H9 (cell line): ENCODE measurements around the gene MAPKAP1. TPM values are rescaled to one million over a fixed set of nuclear protein-coding genes. Genes with fewer than 3 reads are reported as not detected.

ENCODE experiments used
- DNase-seq: peaks from one replicate; pipeline ENCODE4 v3.0.0-alpha.2; 2017
- H2AFZ ChIP-seq: one replicate; pipeline ENCODE4 v1.6.1; 2013; ENCODE audit warnings: mild to moderate bottlenecking, low read length, control low read depth, moderate library complexity
- H2AK5ac ChIP-seq: 2 replicates; pipeline ENCODE4 v1.6.1; 2013; ENCODE audit warnings: low read length, control low read depth, mixed read lengths; ENCODE audit not compliant: insufficient read length
- H2BK120ac ChIP-seq: one replicate; pipeline ENCODE4 v1.6.1; 2013; ENCODE audit warnings: low read depth, mild to moderate bottlenecking, low read length, control low read depth, inconsistent platforms; ENCODE audit not compliant: poor library complexity, severe bottlenecking
- H2BK12ac ChIP-seq: 2 replicates; pipeline ENCODE4 v1.6.1; 2013; ENCODE audit warnings: low read length, control low read depth, mixed read lengths, low read depth; ENCODE audit not compliant: insufficient read length
- H2BK15ac ChIP-seq: 2 replicates; pipeline ENCODE4 v1.6.1; 2013; ENCODE audit warnings: low read depth, low read length, control low read depth
- H2BK20ac ChIP-seq: one replicate; pipeline ENCODE4 v1.6.1; 2013; ENCODE audit warnings: low read depth, mild to moderate bottlenecking, low read length, control low read depth, inconsistent platforms; ENCODE audit not compliant: poor library complexity, severe bottlenecking
- H2BK5ac ChIP-seq: 2 replicates; pipeline ENCODE4 v1.6.1; 2013; ENCODE audit warnings: low read length, control low read depth, mixed read lengths; ENCODE audit not compliant: insufficient read length
- H3K14ac ChIP-seq: 2 replicates; pipeline ENCODE4 v1.6.1; 2013; ENCODE audit warnings: low read length, control low read depth; ENCODE audit not compliant: insufficient read depth
- H3K18ac ChIP-seq: 2 replicates; pipeline ENCODE4 v1.6.1; 2013; ENCODE audit warnings: low read depth, mild to moderate bottlenecking, mixed read lengths, low read length, control low read depth; ENCODE audit not compliant: insufficient read length
- H3K23ac ChIP-seq: 2 replicates; pipeline ENCODE4 v1.6.1; 2013; ENCODE audit warnings: low read length, control low read depth, mixed read lengths, low read depth; ENCODE audit not compliant: insufficient read length
- H3K23me2 ChIP-seq: 2 replicates; pipeline ENCODE4 v1.6.1; 2013; ENCODE audit warnings: low read depth, mild to moderate bottlenecking, mixed read lengths, low read length, control low read depth; ENCODE audit not compliant: insufficient read length, poor library complexity, severe bottlenecking
- H3K27ac ChIP-seq: 2 replicates; pipeline ENCODE4 v1.5.1; 2013; ENCODE audit warnings: low read length, control low read depth, mixed read lengths, low read depth; ENCODE audit not compliant: insufficient read length
- H3K27me3 ChIP-seq: 2 replicates; pipeline ENCODE4 v1.6.1; 2013; ENCODE audit warnings: low read length, control low read depth, inconsistent platforms; ENCODE audit not compliant: insufficient read depth
- H3K4ac ChIP-seq: 2 replicates; pipeline ENCODE4 v1.6.1; 2013; ENCODE audit warnings: low read depth, mild to moderate bottlenecking, control low read depth, inconsistent platforms, low read length, moderate library complexity
- H3K4me1 ChIP-seq: 2 replicates; pipeline ENCODE4 v1.6.1; 2013; ENCODE audit warnings: low read length, control low read depth, inconsistent platforms; ENCODE audit not compliant: insufficient read depth
- H3K4me2 ChIP-seq: 2 replicates; pipeline ENCODE4 v1.6.1; 2013; ENCODE audit warnings: low read length, control low read depth, mixed read lengths; ENCODE audit not compliant: insufficient read length, insufficient read depth
- H3K56ac ChIP-seq: 2 replicates; pipeline ENCODE4 v1.6.1; 2013; ENCODE audit warnings: low read depth, mild to moderate bottlenecking, mixed read lengths, low read length, control low read depth; ENCODE audit not compliant: insufficient read length
- H3K79me1 ChIP-seq: 2 replicates; pipeline ENCODE4 v1.6.1; 2013; ENCODE audit warnings: low read depth, mild to moderate bottlenecking, moderate library complexity, low read length, control low read depth, inconsistent platforms; ENCODE audit not compliant: insufficient read depth, poor library complexity, severe bottlenecking
- H3K79me2 ChIP-seq: 2 replicates; pipeline ENCODE4 v1.6.1; 2013; ENCODE audit warnings: low read length, control low read depth, inconsistent platforms; ENCODE audit not compliant: insufficient read depth
- H3K9ac ChIP-seq: 2 replicates; pipeline ENCODE4 v1.6.1; 2013; ENCODE audit warnings: low read length, control low read depth, mixed read lengths; ENCODE audit not compliant: insufficient read length; ENCODE audit errors: extremely low read depth
- H3K9me3 ChIP-seq: one replicate; pipeline ENCODE4 v1.6.1; 2013; ENCODE audit warnings: low read depth, low read length, inconsistent platforms; ENCODE audit not compliant: control insufficient read depth
- H3T11ph ChIP-seq: one replicate; pipeline ENCODE4 v1.6.1; 2013; ENCODE audit warnings: mild to moderate bottlenecking, low read length, control low read depth, inconsistent platforms
- H4K20me1 ChIP-seq: one replicate; pipeline ENCODE4 v1.6.1; 2013; ENCODE audit not compliant: control insufficient read depth, insufficient read length, insufficient read depth
- H4K5ac ChIP-seq: 2 replicates; pipeline ENCODE4 v1.6.1; 2013; ENCODE audit warnings: low read depth, mild to moderate bottlenecking, mixed read lengths, low read length, control low read depth; ENCODE audit not compliant: insufficient read length
- H4K8ac ChIP-seq: replicated peaks from 2 replicates; pipeline ENCODE4 v1.6.1; 2013; ENCODE audit warnings: low read length, control low read depth, mixed read lengths, low read depth; ENCODE audit not compliant: insufficient read length
- H4K91ac ChIP-seq: 2 replicates; pipeline ENCODE4 v1.6.1; 2013; ENCODE audit warnings: low read depth, mild to moderate bottlenecking, moderate library complexity, mixed read lengths, low read length, control low read depth; ENCODE audit not compliant: insufficient read length
- H3K27ac Mint-ChIP-seq, 3 experiments: 2 replicates in 2 of 3; 3 replicates in 1 of 3; pipeline ENCODE4 v1.8.0; 2020 to 2021; ENCODE audit warnings: mixed read lengths in 3 of 3, mild to moderate bottlenecking in 1 of 3, moderate library complexity in 1 of 3
- H3K27me3 Mint-ChIP-seq: 2 replicates; pipeline ENCODE4 v1.8.0; 2021; ENCODE audit warnings: low read depth, mild to moderate bottlenecking, moderate library complexity, mixed read lengths
- H3K36me3 Mint-ChIP-seq, 3 experiments: 2 replicates in 2 of 3; 3 replicates in 1 of 3; pipeline ENCODE4 v1.8.0; 2020 to 2021; ENCODE audit warnings: low read depth in 3 of 3, mixed read lengths in 3 of 3; ENCODE audit not compliant: insufficient read depth in 1 of 3
- H3K4me1 Mint-ChIP-seq, 2 experiments: 2 replicates each; pipeline ENCODE4 v1.8.0; 2020; ENCODE audit warnings: mixed read lengths in 2 of 2
- H3K4me3 Mint-ChIP-seq, 2 experiments: 2 replicates in 1 of 2; 3 replicates in 1 of 2; pipeline ENCODE4 v1.8.0; 2020 to 2021; ENCODE audit warnings: mild to moderate bottlenecking in 2 of 2, mixed read lengths in 2 of 2, moderate library complexity in 1 of 2
- H3K9me3 Mint-ChIP-seq, 2 experiments: 2 replicates in 1 of 2; 3 replicates in 1 of 2; pipeline ENCODE4 v1.8.0; 2020; ENCODE audit warnings: mild to moderate bottlenecking in 2 of 2, mixed read lengths in 2 of 2, moderate library complexity in 1 of 2
- CTCF ChIP-seq: fragments of 200-600 bp; sonication (generic); conservative IDR thresholded peaks from 3 replicates; pipeline ENCODE4 v1.8.0; 2021; ENCODE audit warnings: antibody characterized with exemption, mild to moderate bottlenecking
- WGBS: extraction: QIAGEN DNeasy Blood & Tissue Kit; methylation state at CpG from one replicate; pipeline ENCODE4 v1.1.7; 2013; ENCODE audit warnings: missing lambda C conversion rate, low lambda C conversion rate, mixed read lengths; ENCODE audit not compliant: insufficient read length; ENCODE audit errors: extremely low coverage; 5-methylcytosine and 5-hydroxymethylcytosine counted together
- total RNA-seq: library from RNA; stranded (reverse); gene quantifications from 2 replicates; pipeline ENCODE4 v1.2.1, GENCODE V29; 2021

Gene MAPKAP1
- total RNA-seq, 1 experiment from 2014 or later, result 97.0 TPM

- no peak overlapping the region for H3K4me2 ChIP-seq
- no peaks in the 10 kb centered on the region for H3K27me3 Mint-ChIP-seq
Measured at GRCh38 chr9:125462861-125463291, 244.1 kb downstream of the MAPKAP1 start.

More at GRCh38 chr9:125462861-125463291, 244.1 kb downstream of the MAPKAP1 start:
- Histone ChIP-seq H2BK5ac (no peak overlapping the region), H3T11ph (no peak overlapping the region), H3K79me2 (no peaks in the 10 kb centered on the region), H3K27me3 (no peaks in the 10 kb centered on the region), H3K14ac (no peak overlapping the region), H3K56ac (no peak overlapping the region), H3K9me3 (peaks cover under 1% of the 10 kb centered on the region), H3K18ac (no peak overlapping the region), H3K23ac (no peak overlapping the region), H2BK15ac (no peak overlapping the region), H2BK20ac (no peak overlapping the region), H2BK120ac (no peak overlapping the region), H3K4me1 (no peaks in the 10 kb centered on the region), H2AK5ac (no peak overlapping the region), H3K4ac (no peak overlapping the region), H4K20me1 (no peaks in the 10 kb centered on the region), H4K5ac (no peak overlapping the region), H2AFZ (no peak overlapping the region), H3K9ac (no peak overlapping the region), H4K91ac (no peak overlapping the region), H3K79me1 (peaks cover 2% of the 10 kb centered on the region), H2BK12ac (no peak overlapping the region), H3K27ac (no peak overlapping the region), H3K23me2 (no peaks in the 10 kb centered on the region), H4K8ac (no peak overlapping the region)
- Mint-ChIP-seq H3K4me1 (peaks cover 4 to 11% of the 10 kb centered on the region in 2 experiments), H3K36me3 (peaks cover 29 to 31% (median 29%) of the 10 kb centered on the region in 3 experiments), H3K27ac (no peak overlapping the region; a peak in 1 of 7 replicates), H3K9me3 (peaks cover 21% of the 10 kb centered on the region in 2 experiments), H3K4me3 (no peak overlapping the region)
- no peak for TF ChIP-seq CTCF
- no peak for DNase-seq
- no CpG with 5 or more reads among the region's 10 CpGs for WGBS
